ENCODE data around the gene BEND4.

The BEND4 gene

GRCh38 chr4:42151568-42152506, 618 bp downstream of the BEND4 start:
- TF ChIP-seq CTCF (IDR thresholded peaks at IDR 0.05), result no peak

GRCh38 chr4:42150653-42151567, 1.5 kb downstream of the BEND4 start:
- no peak for TF ChIP-seq CTCF (IDR thresholded peaks at IDR 0.05)

- TF ChIP-seq CTCF (IDR thresholded peaks at IDR 0.05), result no peak
These were observed 3.5 kb downstream of the BEND4 start for GRCh38 chr4:42149004-42149403.

DNA sequence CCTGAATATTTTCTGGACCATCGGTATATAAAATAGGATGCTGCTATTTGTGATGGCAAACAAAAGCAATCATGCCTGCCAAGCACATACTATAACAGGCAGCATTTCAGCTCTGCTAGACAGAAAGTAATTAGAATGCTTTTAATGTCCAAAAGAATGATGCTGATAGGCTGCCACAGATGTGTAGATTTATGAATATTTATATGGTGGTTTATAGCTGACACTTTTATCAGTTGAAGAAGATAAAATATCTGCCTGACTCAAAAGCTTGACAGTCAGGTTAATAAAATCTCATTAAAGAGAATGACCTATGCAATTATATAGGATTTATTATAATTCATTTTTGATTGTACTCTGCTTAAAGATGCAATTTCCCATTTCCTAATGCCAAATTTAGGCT, 4.0 kb downstream of the BEND4 start:
- TF ChIP-seq CTCF (IDR thresholded peaks at IDR 0.05), result no peak

DNA sequence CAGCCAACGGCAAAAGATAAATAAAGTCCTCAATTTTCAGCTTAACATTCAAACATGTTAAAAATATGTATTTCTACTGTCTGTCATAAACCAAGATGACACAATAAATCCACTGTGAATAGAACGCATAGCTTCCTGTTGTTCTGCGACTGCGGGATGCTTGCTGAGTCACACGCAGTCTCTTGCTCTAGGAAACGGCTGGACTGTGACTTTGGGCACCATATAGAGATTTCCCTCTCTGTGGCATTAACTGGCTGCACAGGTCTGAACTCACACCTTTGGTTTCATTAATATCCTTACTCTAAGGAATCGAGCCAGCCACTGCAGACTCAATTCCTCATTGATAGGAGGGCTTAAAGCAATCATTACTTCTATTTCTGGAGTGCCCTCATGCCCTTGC, 8.4 kb downstream of the BEND4 start:
- no peak for TF ChIP-seq CTCF (IDR thresholded peaks at IDR 0.05)

- TF ChIP-seq CTCF (IDR thresholded peaks at IDR 0.05), result no peak
These were observed 9.9 kb downstream of the BEND4 start for GRCh38 chr4:42142591-42142990.

GRCh38 chr4:42136371-42136770, 16.1 kb downstream of the BEND4 start:
- TF ChIP-seq CTCF (IDR thresholded peaks at IDR 0.05), result no peak
